GM18517 (cell line): ENCODE data around the gene CTNNBIP1.
"Not testable (repeated sequence)": the region's sequence is repeated elsewhere in the genome, so short reads cannot be mapped to it uniquely, and the experiment has no call there.

Experiments used
- ATAC-seq: cut with Tn5 transposase; IDR thresholded peaks from one replicate; pipeline ENCODE4 v1.9.1; 2021; ENCODE audit warnings: mild to moderate bottlenecking, moderate library complexity; ENCODE audit not compliant: unreplicated experiment

CTNNBIP1 gene, protein sequence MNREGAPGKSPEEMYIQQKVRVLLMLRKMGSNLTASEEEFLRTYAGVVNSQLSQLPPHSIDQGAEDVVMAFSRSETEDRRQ

DNA sequence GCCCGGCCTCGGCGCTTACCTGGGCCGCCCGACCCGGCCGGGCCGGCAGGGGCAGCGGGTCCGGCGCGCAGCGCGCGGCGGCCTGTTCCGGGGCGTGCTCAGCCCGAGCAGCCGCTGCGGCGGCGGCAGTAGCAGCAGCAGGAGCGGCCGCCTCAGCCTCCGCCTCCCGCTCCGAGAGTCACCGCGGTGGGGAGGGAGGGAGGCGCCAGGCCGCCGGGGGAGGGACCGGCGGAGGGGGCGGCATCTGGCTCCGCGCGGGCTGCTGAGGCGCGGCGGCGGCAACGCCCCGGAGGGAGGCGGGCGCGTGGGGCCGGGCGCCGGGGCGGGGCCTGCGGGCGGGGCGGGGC lies at the start of gene CTNNBIP1:
Gene CTNNBIP1 (minus strand): TSS at position 194 of the 347 bp plus-strand sequence. CDS start 38,205 bp downstream, outside the sequence.
- ATAC-seq: peak; percentile 70

DNA sequence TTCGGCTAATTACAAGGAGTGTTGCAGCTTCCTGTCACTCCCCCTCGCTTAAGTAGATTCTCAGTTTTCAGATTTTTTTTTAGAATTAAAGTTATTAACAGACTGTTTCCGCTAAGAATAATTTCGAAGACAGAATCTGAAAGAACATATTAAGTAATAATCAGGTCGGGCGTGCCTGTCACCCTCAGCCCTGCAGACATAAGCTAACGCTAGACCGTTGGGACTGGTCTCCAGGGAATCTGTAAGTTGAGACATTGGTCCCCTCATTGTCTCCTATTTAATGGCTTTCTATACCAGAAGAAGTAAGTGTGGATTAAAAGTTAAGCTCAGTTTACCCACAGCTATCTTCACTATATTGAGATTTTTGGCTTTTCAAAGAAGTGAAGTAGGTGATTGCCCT lies 47.7 kb upstream of the CTNNBIP1 start:
- no peak for ATAC-seq

DNA sequence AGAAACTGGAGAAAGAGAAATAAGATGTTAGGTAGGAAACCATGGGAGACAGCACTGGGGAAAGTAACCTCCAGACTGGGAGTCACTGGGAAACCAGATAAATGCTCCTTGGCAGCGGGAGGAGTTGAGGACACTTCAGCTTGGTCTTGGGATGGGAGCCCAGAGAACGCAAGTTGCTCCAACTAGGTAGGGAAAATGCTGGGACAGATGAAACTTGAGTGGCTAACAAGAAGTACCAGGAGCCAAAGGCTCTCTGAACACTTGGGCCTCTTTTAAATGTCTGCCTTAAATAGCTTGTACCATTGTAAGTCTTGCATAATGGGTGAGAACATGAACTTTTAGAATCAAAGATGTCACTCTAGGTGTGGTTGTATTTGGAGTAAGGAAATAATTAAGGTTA lies 36.2 kb upstream of the CTNNBIP1 start:
- no peak for ATAC-seq

DNA sequence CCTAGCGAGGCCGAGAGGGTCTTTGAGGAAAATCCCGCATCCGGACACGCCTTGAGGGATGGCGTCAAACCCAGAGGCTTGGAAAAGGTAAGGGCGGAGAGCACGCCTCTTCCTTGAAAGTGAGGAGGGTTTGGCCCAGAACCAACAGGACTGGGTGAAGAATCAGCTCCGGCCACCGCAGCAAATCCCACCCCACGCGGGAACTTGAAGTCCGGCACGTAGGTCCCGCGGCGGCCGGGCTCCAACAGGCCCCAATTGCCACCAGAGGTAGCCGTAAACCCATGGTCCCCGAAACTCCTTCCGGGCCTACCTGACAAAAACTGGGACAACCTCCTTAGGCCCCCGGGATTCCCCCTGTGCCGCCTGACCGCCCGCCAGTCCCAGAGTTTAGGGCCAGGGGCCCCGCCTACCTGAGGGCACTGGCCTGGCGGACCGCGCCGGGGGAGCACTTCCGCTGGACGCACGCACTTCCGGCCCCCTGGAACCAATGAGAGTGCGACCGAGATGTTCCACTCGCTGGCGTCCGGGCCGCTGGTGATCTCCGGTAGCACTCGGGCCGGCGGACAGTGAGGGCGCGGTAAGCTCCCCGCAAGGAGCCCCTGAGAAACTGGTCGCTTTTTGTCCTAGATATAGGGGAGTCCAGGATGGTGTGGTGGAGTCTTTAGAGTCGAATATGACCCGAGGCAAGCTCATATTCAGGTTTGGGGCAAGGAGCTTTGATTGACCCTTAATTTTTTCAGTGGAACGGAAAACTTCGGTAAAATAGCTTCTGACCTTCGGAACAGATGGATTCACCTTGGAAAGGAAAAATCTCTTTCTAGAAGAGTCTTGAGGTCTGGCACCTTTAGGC lies 33.1 kb upstream of the CTNNBIP1 start, which contains the start of the genes LZIC and NMNAT1:
Gene LZIC (minus strand): TSS at position 453 of the 850 bp plus-strand sequence. CDS start 6,772 bp downstream, outside the sequence.
Gene NMNAT1 (plus strand): TSS at position 537 of the 850 bp plus-strand sequence. CDS start 28,599 bp downstream, outside the sequence.
- peak; percentile 73 for ATAC-seq

DNA sequence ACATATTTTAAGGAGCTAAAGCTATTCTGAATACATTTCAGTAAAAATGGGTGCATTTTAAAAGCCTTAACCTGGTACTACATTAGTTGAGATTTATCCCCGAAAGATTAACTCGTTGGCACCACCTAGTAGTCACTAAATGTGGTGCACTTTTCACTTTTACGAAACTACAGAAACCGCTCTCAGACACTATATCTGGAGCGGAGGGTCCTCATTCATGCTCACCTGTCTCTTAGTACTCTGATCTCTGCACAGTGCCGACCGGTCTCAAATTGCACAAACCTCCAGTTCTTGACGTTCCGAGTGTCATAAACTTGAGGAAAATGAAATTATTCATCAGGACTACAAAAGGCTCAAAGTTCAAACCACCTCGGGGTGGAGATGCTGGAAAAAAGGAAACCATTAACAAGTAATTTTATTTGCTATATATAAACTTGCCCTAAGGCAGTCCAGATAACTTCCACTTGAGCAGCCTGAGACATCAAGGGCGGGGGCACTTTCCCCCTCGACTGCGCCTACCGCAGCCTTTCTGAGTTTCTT lies 32.4 kb upstream of the CTNNBIP1 start:
- ATAC-seq: peak; percentile 54

DNA sequence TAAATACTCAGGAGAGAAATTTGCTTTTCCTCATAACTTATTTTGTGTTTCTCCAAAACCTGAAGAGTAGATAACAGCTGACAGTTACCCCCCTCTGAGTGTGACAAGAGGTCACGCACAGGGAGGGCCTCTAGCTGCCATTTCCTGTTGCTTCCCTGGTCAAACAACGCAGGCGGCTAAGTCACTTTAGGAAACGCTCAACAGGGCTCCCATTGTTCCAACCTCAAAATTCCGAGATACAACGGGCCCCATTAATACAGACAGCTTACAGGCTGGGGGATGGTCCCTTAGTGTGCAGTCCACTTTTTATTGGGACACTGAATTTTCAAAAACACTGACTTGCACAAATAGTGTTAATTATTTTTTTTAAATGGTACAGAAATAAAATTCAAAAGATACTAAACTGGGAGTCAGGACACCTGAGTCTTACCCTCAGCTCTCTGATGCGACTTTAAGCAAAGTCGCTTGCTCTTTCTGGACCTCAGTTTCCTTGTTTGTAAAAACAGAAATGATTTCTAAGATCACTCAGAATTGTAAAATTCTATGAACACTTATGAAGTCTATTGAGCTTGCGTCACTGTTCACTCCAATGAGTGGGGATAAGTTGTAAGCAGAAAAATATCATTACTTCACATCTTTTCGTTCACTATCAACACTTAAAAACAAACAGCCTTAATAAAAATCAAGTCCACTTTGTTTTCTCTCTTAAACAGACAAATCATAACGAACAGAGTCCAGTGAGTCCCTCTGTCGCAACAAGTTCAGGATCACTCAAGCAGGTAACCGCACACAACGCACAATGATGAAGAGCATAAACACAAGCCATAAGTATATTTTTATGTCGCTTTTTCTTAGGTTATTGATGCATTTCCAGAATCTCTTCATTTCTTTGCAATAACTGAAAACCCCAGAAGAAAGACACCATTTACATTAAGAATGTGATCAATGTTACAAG lies 19.6 kb upstream of the CTNNBIP1 start:
- ATAC-seq: no peak

DNA sequence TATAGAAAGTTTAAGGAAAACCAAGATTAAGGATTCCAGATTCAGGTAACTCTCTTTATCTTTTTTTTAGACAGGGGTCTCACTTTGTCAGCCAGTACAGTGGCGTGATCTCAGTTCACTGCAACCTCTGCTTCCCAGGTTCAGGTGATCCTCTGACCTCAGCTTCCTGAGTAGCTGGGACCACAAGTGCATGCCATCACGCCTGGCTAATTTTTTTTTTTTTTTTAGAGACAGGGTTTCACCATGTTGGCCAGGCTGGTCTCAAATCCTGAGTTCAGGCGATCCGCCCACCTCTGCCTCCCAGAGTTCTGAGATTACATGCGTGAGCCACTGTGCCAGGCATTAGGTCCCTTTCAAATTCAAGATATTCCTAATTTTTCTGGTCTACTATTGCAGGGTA lies 17.2 kb upstream of the CTNNBIP1 start:
- ATAC-seq: no peak

DNA sequence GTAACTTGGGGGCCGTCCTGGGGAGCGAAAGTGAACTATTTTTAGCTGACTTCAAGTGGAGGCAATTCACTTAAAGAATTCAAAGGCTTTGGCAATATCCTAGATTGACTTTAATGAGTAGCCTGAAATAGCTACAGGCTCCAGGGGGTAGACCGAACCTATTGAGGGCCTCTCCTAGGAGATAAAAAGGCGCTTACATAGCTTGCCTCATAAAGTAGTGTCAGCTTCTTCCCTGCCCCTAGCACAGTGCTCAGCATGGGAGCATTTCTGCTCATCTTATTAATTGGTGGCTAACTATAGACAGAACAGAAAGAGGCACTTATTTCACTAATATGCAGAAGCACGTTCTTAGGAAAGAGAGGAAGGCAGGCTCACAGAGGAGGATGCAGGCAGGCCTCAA lies 12.3 kb upstream of the CTNNBIP1 start:
- no peak for ATAC-seq

DNA sequence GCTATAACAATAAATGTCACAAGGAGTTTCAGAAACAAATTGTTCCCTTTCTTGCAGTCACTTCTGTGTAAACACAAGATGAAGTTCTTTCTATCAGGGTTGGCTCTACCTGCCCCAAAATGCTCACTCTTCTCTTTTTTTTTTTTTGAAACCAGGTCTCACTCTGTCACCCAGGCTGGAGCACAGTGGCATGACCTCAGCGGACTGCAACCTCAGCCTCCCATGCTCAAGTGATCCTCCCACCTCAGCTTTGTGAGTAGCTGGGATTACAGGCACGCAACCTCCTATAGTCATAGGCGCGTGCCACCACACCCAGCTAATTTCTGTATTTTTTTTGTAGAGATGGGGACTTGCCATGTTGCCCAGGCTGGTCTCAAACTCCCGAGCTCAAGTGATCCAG lies 10.5 kb upstream of the CTNNBIP1 start:
- ATAC-seq: no peak

DNA sequence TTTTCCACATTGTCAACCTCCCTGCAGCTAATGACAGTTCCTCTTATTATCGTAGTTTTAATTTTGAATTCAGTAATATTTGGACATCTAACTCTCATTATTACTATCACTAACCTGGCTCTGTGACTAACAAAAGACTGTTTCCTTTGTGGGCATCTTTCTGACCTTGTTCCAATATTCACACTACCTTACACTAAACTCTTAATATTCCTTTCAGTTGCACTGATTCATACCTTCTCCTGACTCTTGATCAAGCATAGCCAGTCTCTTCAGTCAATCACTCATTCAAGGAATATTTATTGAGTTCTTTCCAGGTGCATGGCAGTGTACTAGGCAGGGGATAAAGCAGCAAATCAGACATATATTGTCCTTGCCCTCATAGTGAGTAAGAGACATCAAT lies 7.8 kb upstream of the CTNNBIP1 start:
- ATAC-seq: no peak

DNA sequence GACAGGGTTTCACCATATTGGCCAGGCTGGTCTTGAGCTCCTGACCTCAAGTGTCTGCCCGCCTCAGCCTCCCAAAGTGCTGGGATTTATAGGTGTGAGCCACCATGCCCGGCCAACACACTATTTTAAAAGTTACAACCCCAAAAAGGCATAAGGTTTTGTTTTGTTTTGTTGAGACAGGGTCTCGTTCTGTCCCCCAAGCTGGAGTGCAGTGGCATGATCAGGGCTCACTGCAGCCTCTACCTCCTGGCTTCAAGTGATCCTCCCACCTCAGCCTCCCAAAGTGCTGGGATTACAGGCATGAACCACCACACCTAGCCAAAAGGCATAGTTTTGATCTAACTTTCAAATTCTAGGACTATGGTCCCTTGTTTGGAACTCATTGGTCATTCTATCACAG lies 7.4 kb upstream of the CTNNBIP1 start:
- not testable (repeated sequence) for ATAC-seq

DNA sequence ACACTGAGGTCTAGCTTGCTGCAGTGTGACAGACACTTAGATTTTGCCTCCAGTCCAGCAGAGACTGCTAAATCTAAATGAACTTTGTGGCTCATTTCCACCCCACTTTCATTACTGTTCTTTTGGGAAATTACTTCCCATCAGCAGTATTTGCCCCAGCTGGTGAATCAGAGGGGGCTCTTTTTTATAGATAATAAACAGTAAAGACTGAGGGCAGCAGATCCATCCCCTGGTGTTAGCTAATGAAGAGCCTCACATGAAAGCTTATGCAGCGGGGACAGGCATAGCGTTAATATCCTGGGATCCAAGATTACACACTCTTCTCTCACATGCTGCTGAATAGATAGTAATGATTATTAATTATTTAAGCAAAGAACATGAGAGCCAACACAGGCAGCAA lies 6.4 kb upstream of the CTNNBIP1 start:
- no peak for ATAC-seq

DNA sequence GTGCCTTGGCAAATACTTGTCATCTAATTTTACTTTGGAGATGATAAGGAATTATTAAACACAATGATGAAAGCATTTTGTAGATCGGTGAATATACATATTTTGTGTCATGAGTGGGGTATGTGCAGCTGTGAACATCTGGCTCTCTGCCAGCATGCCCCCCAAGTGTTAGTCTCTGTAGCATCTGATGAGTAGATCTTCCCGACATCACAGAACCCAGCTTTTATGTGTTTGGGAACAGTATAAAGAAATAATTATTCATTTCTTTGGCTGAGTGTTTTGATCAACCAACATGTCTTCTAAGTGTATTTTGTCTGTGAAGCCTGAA lies 4.5 kb upstream of the CTNNBIP1 start:
- ATAC-seq: no peak

DNA sequence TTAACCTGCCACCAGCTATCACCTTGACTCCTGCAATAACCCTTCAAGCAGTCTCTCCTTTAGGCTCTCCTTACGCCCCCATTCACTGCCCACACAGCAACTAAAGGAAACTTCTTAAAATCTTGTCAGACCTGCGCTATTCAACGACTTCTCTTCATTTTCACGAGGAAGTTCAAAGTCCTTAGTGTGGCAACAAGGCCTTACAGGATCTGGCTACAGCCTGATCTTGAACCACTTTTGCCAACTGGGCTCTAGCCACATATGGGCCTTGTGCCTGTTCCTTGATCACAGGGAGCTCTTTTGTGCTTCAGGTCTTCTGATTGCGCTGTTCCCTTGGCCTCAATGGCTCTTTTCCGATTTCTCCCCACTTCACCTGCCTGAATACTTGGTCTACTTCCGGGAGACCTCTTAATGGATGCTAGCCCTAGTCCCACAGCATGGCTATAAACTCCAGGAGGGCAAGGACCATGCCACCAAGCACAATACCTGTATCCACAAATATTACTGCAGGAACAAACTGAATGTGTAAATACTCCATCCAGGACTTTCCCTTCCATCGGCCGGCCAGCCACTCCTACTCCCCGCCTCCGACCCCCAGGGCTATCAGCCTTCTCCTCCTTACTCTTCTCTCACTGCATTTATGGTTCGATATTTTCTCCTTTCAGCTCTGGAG lies 2.3 kb upstream of the CTNNBIP1 start:
- no peak for ATAC-seq

DNA sequence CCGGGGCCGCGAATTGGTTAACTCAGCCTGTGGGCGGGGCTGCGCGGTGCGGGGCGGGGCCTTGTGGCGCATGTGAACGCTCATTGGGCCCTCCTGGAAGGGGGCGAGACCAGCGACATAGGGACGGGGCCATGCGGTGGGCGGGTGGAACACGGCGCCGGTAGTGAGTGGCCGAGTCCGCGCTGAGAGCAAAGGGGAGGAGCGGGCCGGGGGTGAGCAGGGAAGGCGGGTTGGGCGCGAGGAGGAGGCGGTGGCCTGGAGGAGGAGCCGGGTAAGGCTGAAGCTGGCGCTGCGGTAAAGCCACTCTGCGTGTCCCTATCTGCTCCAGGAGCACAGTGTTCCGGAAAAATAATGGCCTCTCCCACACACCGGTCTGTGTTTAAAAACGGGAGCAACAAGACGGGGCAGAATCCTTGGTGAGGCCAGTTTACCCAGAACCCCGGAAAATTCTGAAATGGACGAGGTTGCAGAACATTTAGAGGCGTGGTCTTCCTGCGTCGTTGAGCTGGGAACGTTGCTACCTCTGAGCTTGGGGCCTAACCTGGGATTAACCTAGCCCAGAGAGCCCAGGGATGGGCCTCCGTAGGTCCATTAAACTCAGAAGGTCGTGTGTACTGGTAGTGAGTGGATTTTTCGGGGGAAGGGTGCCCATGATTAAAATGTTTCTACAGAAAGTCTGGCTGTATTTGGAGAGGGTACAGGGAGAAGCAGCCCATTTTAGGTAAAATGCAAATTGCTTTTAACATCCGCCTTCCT lies 532 bp upstream of the CTNNBIP1 start:
- peak; percentile 91 for ATAC-seq

DNA sequence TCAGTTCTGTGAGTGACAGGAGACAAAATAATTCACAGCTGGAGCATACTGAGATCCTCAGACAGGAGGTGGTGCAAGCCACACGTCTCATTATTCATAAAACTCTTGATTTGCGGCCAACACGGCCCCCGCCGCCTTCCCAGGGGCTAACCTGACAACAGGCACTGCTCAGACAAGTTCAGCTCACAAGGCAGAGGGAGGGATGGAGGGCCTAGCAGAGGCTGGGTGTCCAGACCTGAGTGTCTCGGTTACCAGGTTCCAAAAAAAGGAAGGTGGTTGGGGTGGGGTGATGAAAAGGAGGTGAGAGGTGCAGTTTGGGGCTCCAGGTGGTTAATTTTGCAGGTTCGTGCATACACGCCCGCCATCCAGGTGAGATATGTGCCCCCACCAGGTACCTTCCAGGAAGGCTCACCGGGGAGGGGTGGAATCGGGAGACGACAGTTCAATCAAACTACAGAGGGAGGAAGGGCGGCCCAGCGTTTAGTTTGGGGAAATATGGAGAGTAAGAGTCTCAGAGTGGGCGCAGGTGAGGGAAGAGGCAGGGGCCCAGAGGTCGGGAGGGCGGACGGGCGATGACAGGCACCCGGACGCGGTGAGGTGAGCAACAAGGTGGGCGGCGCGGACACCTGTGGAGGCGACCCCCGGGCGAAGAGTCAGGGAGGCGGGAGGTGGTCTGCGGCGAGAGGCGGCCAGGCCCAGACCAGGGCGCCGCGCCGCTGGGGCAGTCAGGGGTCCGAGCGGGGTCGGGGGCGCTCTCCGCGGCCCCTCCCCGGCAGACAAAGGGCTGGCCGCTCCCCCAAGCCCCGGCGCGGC lies 629 bp downstream of the CTNNBIP1 start:
- ATAC-seq: no peak

DNA sequence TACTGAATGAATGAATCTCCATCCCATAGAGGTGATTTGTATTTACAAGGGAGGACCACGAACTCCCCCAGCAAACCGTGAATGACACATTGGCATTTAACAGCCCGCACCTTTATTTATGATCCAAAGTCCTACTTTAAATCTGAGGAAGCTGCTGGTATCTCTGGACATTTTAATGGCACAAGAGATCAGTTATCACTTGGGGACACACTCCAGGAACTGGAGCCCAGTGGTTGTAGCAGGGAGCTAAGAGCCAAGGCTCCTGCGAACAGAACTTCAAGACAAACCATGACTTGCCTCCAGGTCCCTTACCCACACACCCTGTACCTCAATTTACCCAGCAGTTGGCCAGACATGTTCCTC lies 1.2 kb downstream of the CTNNBIP1 start:
- no peak for ATAC-seq

DNA sequence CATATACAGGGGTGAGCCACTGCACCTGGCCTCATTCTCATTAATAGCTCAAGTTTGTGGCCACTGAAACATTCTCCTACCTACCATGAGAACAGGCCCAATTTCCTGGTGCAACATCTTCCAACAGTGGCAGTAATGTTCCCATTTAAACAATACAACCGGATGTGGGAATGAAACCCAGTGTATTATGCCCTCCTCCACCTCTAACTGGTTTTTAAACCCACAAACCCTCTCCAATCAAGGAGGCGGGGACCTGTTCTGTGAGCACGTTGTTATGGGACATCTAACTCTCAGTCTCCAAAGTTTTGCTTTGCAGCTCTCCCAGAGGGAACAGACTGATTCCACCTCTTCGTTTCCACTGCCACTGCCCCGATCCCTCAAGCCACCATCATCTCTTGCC lies 2.6 kb downstream of the CTNNBIP1 start:
- no peak for ATAC-seq

DNA sequence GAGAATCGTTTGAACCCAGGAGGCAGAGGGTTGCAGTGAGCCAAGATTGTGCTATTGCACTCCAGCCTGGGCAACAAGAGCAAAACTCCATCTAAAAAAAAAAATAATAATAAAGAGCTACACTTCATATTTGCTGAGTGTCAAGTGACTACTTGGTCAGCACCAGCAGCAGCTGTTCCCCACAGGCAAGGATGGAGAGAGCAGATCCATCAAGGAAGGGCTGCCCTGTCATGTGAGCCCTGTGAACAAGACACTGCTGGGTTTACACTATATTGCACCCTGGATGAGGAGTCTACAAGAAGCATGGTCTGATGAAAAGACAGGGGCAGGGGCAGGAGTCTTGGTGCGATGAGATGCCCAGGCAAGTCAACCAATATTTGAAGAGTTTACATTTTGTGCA lies 3.6 kb downstream of the CTNNBIP1 start:
- ATAC-seq: no peak
